SK-N-SH (cell line): ENCODE data around the gene CNTNAP1. TPM values are rescaled to one million over a fixed set of nuclear protein-coding genes. Genes with fewer than 3 reads are reported as not detected.

Experiments
- CTCF ChIA-PET: fragments of 300-600, 350-600 bp; formaldehyde crosslinking; extraction: SDS; loops from one replicate; lab custom pipeline; 2021; lab: Yijun Ruan, JAX
- POLR2A ChIA-PET: fragments of 350-600 bp; sonication (Branson Sonifier 250); formaldehyde crosslinking; extraction: SDS; loops from one replicate; lab custom pipeline; 2020; ENCODE audit warnings: antibody characterized with exemption, inconsistent platforms; lab: Yijun Ruan, JAX
- DNase-seq: peaks from one replicate; pipeline ENCODE4 v3.0.0; 2012
- H2AFZ ChIP-seq: fragments of 200-600 bp; sonication (generic); 2 replicates; pipeline ENCODE4 v1.8.1; 2016; ENCODE audit warnings: antibody characterized with exemption, mild to moderate bottlenecking, low read depth
- H3F3A ChIP-seq: fragments of 200-600 bp; sonication (generic); replicated peaks from 2 replicates; pipeline ENCODE3; 2016; ENCODE audit warnings: antibody characterized with exemption, mild to moderate bottlenecking; ENCODE audit not compliant: insufficient read depth
- H3K27ac ChIP-seq, 2 experiments: fragments of 200-500 bp in 1 of 2; fragments of 200-600 bp in 1 of 2; sonication (Bioruptor generic) in 1 of 2; sonication (generic), shearing (Covaris generic) in 1 of 2; 2 replicates each; pipeline versions ENCODE4 v1.5.1 to v1.6.1; 2014 to 2016; ENCODE audit warnings: low read depth in 2 of 2, inconsistent platforms in 1 of 2, low read length in 1 of 2, mild to moderate bottlenecking in 1 of 2, mixed read lengths in 1 of 2
- H3K27me3 ChIP-seq: fragments of 200-600 bp; sonication (generic), shearing (Covaris generic); 2 replicates; pipeline ENCODE4 v1.6.1; 2016; ENCODE audit warnings: mixed run types; ENCODE audit not compliant: insufficient read depth
- H3K36me3 ChIP-seq, 2 experiments: fragments of 200-500 bp in 1 of 2; fragments of 200-600 bp in 1 of 2; sonication (Bioruptor generic) in 1 of 2; sonication (generic) in 1 of 2; replicated peaks in 1 of 2; 2 replicates each; pipeline versions ENCODE3 to v1.5.1; 2014 to 2016; ENCODE audit warnings: low read length in 1 of 2, mild to moderate bottlenecking in 1 of 2; ENCODE audit not compliant: insufficient read depth in 2 of 2, control insufficient read depth in 1 of 2
- H3K4me1 ChIP-seq, 2 experiments: fragments of 200-500 bp in 1 of 2; fragments of 200-600 bp in 1 of 2; sonication (Bioruptor generic) in 1 of 2; sonication (generic), shearing (Covaris generic) in 1 of 2; 2 replicates each; pipeline versions ENCODE4 v1.5.1 to v1.6.1; 2014 to 2016; ENCODE audit warnings: low read depth in 1 of 2, low read length in 1 of 2, mixed run types in 1 of 2; ENCODE audit not compliant: insufficient read depth in 2 of 2, control insufficient read depth in 1 of 2
- H3K4me2 ChIP-seq: fragments of 200-600 bp; sonication (generic), shearing (Covaris generic); 2 replicates; pipeline ENCODE4 v1.6.1; 2017; ENCODE audit warnings: mixed run types
- H3K4me3 ChIP-seq, 2 experiments: fragments of 200-500 bp in 1 of 2; fragments of 200-600 bp in 1 of 2; sonication (Bioruptor generic) in 1 of 2; sonication (generic), shearing (Covaris generic) in 1 of 2; 2 replicates each; pipeline versions ENCODE4 v1.5.1 to v1.8.1; 2014 to 2016; ENCODE audit warnings: low read depth in 2 of 2, inconsistent platforms in 1 of 2, low read length in 1 of 2, mild to moderate bottlenecking in 1 of 2, mixed read lengths in 1 of 2, moderate library complexity in 1 of 2
- H3K79me2 ChIP-seq: fragments of 200-600 bp; sonication (generic); 2 replicates; pipeline ENCODE4 v1.8.1; 2017; ENCODE audit warnings: mild to moderate bottlenecking; ENCODE audit not compliant: insufficient read depth
- H3K9ac ChIP-seq: fragments of 200-600 bp; sonication (generic); 2 replicates; pipeline ENCODE4 v1.6.1; 2017; ENCODE audit warnings: mixed run types
- H3K9me2 ChIP-seq: fragments of 200-600 bp; sonication (generic); 2 replicates; pipeline ENCODE4 v1.6.1; 2017; ENCODE audit warnings: mixed run types
- H3K9me3 ChIP-seq: fragments of 200-600 bp; sonication (generic); 2 replicates; pipeline ENCODE4 v1.6.1; 2017; ENCODE audit warnings: mixed run types, mild to moderate bottlenecking, moderate library complexity
- H4K20me1 ChIP-seq: fragments of 200-600 bp; sonication (generic); 2 replicates; pipeline ENCODE4 v1.6.1; 2017; ENCODE audit warnings: mild to moderate bottlenecking, mixed run types; ENCODE audit not compliant: insufficient read depth
- CHD2 ChIP-seq: fragments of 150-350 bp; IDR thresholded peaks from 2 replicates; pipeline ENCODE4 v1.6.1; 2018; ENCODE audit warnings: low read length; ENCODE audit not compliant: partially characterized antibody
- EP300 ChIP-seq, 2 experiments: IDR thresholded peaks; 2 replicates each; pipeline versions ENCODE4 v1.4.0 to v1.6.1; 2012; ENCODE audit warnings: borderline replicate concordance in 1 of 2, low read depth in 1 of 2, low read length in 1 of 2
- EZH2phosphoT487 ChIP-seq: fragments of 200-600 bp; sonication (generic); IDR thresholded peaks from 2 replicates; pipeline ENCODE4 v1.6.1; 2017; ENCODE audit warnings: low read depth, mixed run types, mild to moderate bottlenecking, antibody characterized with exemption, moderate library complexity, borderline replicate concordance
- FOXJ3 ChIP-seq: sonication (generic); formaldehyde crosslinking; IDR thresholded peaks from 2 replicates; pipeline ENCODE4 v1.5.1; 2020; ENCODE audit warnings: mild to moderate bottlenecking, missing genetic modification reagents
- GATA2 ChIP-seq: sonication (generic); formaldehyde crosslinking; IDR thresholded peaks from 2 replicates; pipeline ENCODE4 v1.5.0; 2020; ENCODE audit warnings: mild to moderate bottlenecking, missing genetic modification reagents
- MAX ChIP-seq: IDR thresholded peaks from 2 replicates; pipeline ENCODE4 v1.4.0; 2012; ENCODE audit warnings: low read depth
- NRF1 ChIP-seq: IDR thresholded peaks from 2 replicates; pipeline ENCODE4 v1.6.1; 2012; ENCODE audit warnings: low read depth, mild to moderate bottlenecking, low read length
- SMC3 ChIP-seq: IDR thresholded peaks from 2 replicates; pipeline ENCODE4 v1.6.1; 2012; ENCODE audit warnings: low read depth, low read length, improper control_type of control experiment
- TAF1 ChIP-seq: IDR thresholded peaks from 2 replicates; pipeline ENCODE4 v1.6.1; 2012; ENCODE audit warnings: low read depth, mild to moderate bottlenecking, low read length, moderate library complexity, borderline replicate concordance
- TEAD4 ChIP-seq: IDR thresholded peaks from 2 replicates; pipeline ENCODE4 v1.4.0; 2012; ENCODE audit warnings: mild to moderate bottlenecking, borderline replicate concordance; ENCODE audit not compliant: insufficient read depth
- USF1 ChIP-seq: IDR thresholded peaks from 2 replicates; pipeline ENCODE4 v1.4.0; 2012; ENCODE audit warnings: low read depth, borderline replicate concordance
- YY1 ChIP-seq: IDR thresholded peaks from 2 replicates; pipeline ENCODE4 v1.4.0; 2012; ENCODE audit warnings: low read depth, mild to moderate bottlenecking
- WGBS: methylation state at CpG from one replicate; pipeline ENCODE4 v1.1.6; 2017; ENCODE audit warnings: low lambda C conversion rate; 5-methylcytosine and 5-hydroxymethylcytosine counted together
- polyA plus RNA-seq, 3 experiments: library from polyadenylated mRNA; depleted of rRNA; stranded (reverse); fragments of >200 nt; gene quantifications; 2 replicates each; pipeline ENCODE4 v1.2.3, GENCODE V29; 2012
- TF ChIP-seq, protein P1 (sequence below): fragments of 150-350 bp; IDR thresholded peaks from 2 replicates; pipeline ENCODE4 v1.6.1; 2016; ENCODE audit warnings: mild to moderate bottlenecking, low read depth, low read length

CNTNAP1 gene
- polyA plus RNA-seq, 1 of the 3 experiments (the other 2 are of a cell fraction): 92.7 TPM

GRCh38 chr17:42748202-42748907 lies 66.0 kb downstream of the CNTNAP1 start:
- Histone ChIP-seq H3K9me3 (no peaks in the 10 kb centered on the region), H3K36me3 (no peaks in the 10 kb centered on the region), H3F3A (peaks cover 3% of the 10 kb centered on the region), H3K27ac (no peak overlapping the region), H3K9me2 (no peaks in the 10 kb centered on the region), H4K20me1 (no peaks in the 10 kb centered on the region), H2AFZ (no peak overlapping the region), H3K79me2 (peaks cover 11% of the 10 kb centered on the region), H3K9ac (no peak overlapping the region), H3K4me2 (no peak overlapping the region), H3K27me3 (peaks cover 8% of the 10 kb centered on the region; the same call in 1 of the 2 replicates), H3K4me3 (no peak overlapping the region), H3K4me1 (peaks cover 0 to 11% of the 10 kb centered on the region in 2 experiments; a peak in 1 of 4 replicates)
- no peak for DNase-seq
- TF ChIP-seq USF1: no peak
- TF ChIP-seq TAF1: no peak
- TF ChIP-seq EP300 (IDR thresholded peaks at IDR 0.05; ENCODE audit: borderline replicate concordance in 1 of 2, low read depth in 1 of 2, low read length in 1 of 2): no peak
- no peak for TF ChIP-seq NRF1
- no peak for TF ChIP-seq FOXJ3 (CRISPR knock-in tag)
- no peak for TF ChIP-seq SMC3
- no peak for TF ChIP-seq MAX
- no peak for TF ChIP-seq TEAD4
- TF ChIP-seq CHD2: no peak
- no peak for TF ChIP-seq GATA2 (CRISPR knock-in tag)
- ChIA-PET POLR2A (interaction anchor here (1.1 kb wide), 1 partner anchor 12 kb away, joined by 4 read pairs; the partner anchor contains the start of gene RAMP2), CTCF (interaction anchor here (1.6 to 4.8 kb wide), 3 partner anchors 14 to 76 kb away, joined by 3 to 37 read pairs (median 16); no protein-coding TSS in a partner anchor)
- 50% methylated on average over 7 of the region's 7 CpGs for WGBS

GRCh38 chr17:42748908-42749798 lies 66.8 kb downstream of the CNTNAP1 start:
- H3K4me2 ChIP-seq: no peak overlapping the region
- no peak overlapping the region for H3K27ac ChIP-seq
- H3K36me3 ChIP-seq: no peaks in the 10 kb centered on the region
- H3F3A ChIP-seq: peaks cover 3% of the 10 kb centered on the region
- no peaks in the 10 kb centered on the region for H3K9me2 ChIP-seq
- no peak overlapping the region for H3K4me3 ChIP-seq
- no peaks in the 10 kb centered on the region for H3K9me3 ChIP-seq
- ChIA-PET POLR2A (interaction anchor here (1.1 kb wide), 1 partner anchor 11 kb away, joined by 4 read pairs; the partner anchor contains the start of gene RAMP2), CTCF (interaction anchor here (1.9 to 4.8 kb wide), 2 partner anchors 14 to 171 kb away, joined by 7 to 37 read pairs; partner anchors contain the start of gene PSMC3IP)
- no peak for DNase-seq
- H3K4me1 ChIP-seq: peaks cover 0 to 4% of the 10 kb centered on the region in 2 experiments; a peak in 1 of 4 replicates
- TF ChIP-seq YY1: no peak
- TF ChIP-seq EZH2phosphoT487: no peak
- TF ChIP-seq, protein P1, sequence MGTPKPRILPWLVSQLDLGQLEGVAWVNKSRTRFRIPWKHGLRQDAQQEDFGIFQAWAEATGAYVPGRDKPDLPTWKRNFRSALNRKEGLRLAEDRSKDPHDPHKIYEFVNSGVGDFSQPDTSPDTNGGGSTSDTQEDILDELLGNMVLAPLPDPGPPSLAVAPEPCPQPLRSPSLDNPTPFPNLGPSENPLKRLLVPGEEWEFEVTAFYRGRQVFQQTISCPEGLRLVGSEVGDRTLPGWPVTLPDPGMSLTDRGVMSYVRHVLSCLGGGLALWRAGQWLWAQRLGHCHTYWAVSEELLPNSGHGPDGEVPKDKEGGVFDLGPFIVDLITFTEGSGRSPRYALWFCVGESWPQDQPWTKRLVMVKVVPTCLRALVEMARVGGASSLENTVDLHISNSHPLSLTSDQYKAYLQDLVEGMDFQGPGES: no peak
- 79% methylated on average over 11 of the region's 11 CpGs for WGBS
- no peak overlapping the region for H2AFZ ChIP-seq
- H3K27me3 ChIP-seq: peaks cover 8% of the 10 kb centered on the region; the same call in 1 of the 2 replicates
- H3K9ac ChIP-seq: no peak overlapping the region
- H3K79me2 ChIP-seq: peaks cover 3% of the 10 kb centered on the region; the same call in 1 of the 2 replicates
- H4K20me1 ChIP-seq: no peaks in the 10 kb centered on the region
